Spleen (tissue), 7 donors: ENCODE results near the gene ENOX1.

Source experiments
- POLR2A ChIP-seq, 3 donors: fragments of 450-650 bp; IDR thresholded peaks; one replicate each; pipeline ENCODE4 v1.5.1; 2017; ENCODE audit warnings: antibody characterized with exemption in 3 of 3, mild to moderate bottlenecking in 1 of 3
- TF ChIP-seq, protein P1 (sequence below), 11 experiments: fragments of 200-600 bp in 7 of 11; fragments of 450-650 bp in 4 of 11; sonication (generic) in 4 of 11; IDR thresholded peaks in 8 of 11; conservative IDR thresholded peaks in 3 of 11; 1 replicate in 7 of 11; 2 replicates in 4 of 11; pipeline versions ENCODE4 v1.4.0 to v1.8.0; 2016 to 2021; ENCODE audit warnings: antibody characterized with exemption in 11 of 11, inconsistent platforms in 4 of 11, mild to moderate bottlenecking in 1 of 11
- donor health status: DM: no; HTN: no; CAD: no; lungs with moderate emphysema.
- donor health status: DM: no; HTN: no; CAD: no.
- donor health status: DM: no; HTN: no; CAD: no.

DNA sequence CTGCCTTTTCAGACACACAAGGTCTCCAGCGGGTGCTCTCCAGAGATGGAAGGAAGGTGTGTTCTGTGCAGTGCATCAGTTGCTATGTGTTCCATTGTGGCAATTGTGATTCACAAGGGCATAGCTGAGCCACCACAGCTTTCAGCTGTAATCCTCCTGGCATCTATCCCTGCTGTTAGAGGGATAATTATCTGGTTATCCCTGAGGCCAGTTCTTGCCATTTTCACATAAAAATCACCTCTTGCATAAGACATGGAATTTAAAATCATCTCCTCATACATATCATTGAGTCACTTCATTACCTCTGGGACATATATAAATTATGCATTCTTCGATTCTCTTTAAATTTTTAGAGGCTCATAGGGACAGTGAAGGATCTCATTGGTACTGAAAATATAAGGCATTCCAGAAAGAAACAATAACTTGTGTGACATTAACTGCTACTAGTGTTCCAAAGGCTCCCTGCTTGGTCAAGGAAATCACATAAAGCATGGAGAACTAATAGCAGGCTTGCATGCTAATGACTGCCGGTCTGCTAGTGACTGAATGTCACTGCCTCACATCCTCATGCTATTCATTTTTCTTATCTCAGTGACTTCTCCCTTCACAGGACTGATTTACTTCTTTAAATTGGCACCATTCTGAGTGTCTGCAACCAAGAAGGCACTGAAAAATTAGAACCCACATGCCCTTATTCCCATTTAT is 214.0 kb downstream of the ENOX1 start:
- no peak for TF ChIP-seq POLR2A (IDR thresholded peaks at IDR 0.05)
- TF ChIP-seq, protein P1, sequence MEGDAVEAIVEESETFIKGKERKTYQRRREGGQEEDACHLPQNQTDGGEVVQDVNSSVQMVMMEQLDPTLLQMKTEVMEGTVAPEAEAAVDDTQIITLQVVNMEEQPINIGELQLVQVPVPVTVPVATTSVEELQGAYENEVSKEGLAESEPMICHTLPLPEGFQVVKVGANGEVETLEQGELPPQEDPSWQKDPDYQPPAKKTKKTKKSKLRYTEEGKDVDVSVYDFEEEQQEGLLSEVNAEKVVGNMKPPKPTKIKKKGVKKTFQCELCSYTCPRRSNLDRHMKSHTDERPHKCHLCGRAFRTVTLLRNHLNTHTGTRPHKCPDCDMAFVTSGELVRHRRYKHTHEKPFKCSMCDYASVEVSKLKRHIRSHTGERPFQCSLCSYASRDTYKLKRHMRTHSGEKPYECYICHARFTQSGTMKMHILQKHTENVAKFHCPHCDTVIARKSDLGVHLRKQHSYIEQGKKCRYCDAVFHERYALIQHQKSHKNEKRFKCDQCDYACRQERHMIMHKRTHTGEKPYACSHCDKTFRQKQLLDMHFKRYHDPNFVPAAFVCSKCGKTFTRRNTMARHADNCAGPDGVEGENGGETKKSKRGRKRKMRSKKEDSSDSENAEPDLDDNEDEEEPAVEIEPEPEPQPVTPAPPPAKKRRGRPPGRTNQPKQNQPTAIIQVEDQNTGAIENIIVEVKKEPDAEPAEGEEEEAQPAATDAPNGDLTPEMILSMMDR (IDR thresholded peaks at IDR 0.05 in 8 of 11, conservative IDR thresholded peaks at IDR 0.05 in 3 of 11) = no peak
